SU-DHL-6 (cell line): ENCODE results near the gene EXOC6B.

ENCODE experiments used
- H2AFZ ChIP-seq: fragments of 200-600 bp; sonication (generic); 2 replicates; pipeline ENCODE4 v1.6.1; 2014; ENCODE audit warnings: low read depth, mild to moderate bottlenecking, moderate library complexity, mixed read lengths, antibody characterized with exemption, low read length; ENCODE audit not compliant: severe bottlenecking
- H3F3A ChIP-seq: fragments of 200-600 bp; shearing (Covaris generic); 2 replicates; pipeline ENCODE4 v1.6.0; 2016; ENCODE audit warnings: antibody characterized with exemption, mild to moderate bottlenecking; ENCODE audit not compliant: insufficient read depth
- H3K27ac ChIP-seq: fragments of 200-600 bp; sonication (generic); 2 replicates; pipeline ENCODE4 v1.5.1; 2016; ENCODE audit warnings: low read depth, mild to moderate bottlenecking, low read length, moderate library complexity, mixed read lengths
- H3K27me3 ChIP-seq: fragments of 200-600 bp; sonication (generic), shearing (Covaris generic); 2 replicates; pipeline ENCODE4 v1.6.0; 2014; ENCODE audit warnings: mild to moderate bottlenecking, low read length
- H3K36me3 ChIP-seq: fragments of 200-600 bp; sonication (generic); 2 replicates; pipeline ENCODE4 v1.6.1; 2014; ENCODE audit warnings: mild to moderate bottlenecking, low read length, mixed read lengths
- H3K4me2 ChIP-seq: fragments of 300-600, 200-600 bp; shearing (Covaris generic), sonication (generic); 2 replicates; pipeline ENCODE4 v1.6.0; 2014; ENCODE audit warnings: low read length, low read depth, mild to moderate bottlenecking; ENCODE audit not compliant: poor library complexity, severe bottlenecking
- H3K4me3 ChIP-seq: fragments of 200-600 bp; sonication (generic); 2 replicates; pipeline ENCODE4 v1.5.1; 2014; ENCODE audit warnings: antibody characterized with exemption, low read length, mild to moderate bottlenecking, mixed read lengths; ENCODE audit not compliant: insufficient read depth, poor library complexity, severe bottlenecking
- H3K79me2 ChIP-seq: fragments of 200-600 bp; sonication (generic); 2 replicates; pipeline ENCODE4 v1.6.1; 2014; ENCODE audit warnings: mild to moderate bottlenecking, low read length, moderate library complexity; ENCODE audit not compliant: insufficient read depth
- H3K9ac ChIP-seq: fragments of 200-600 bp; sonication (generic); 2 replicates; pipeline ENCODE4 v1.7.0; 2014; ENCODE audit warnings: mild to moderate bottlenecking, low read length
- H3K9me2 ChIP-seq: fragments of 200-600 bp; sonication (generic); replicated peaks from 2 replicates; pipeline ENCODE4 v1.6.1; 2014; ENCODE audit warnings: low read length; ENCODE audit not compliant: insufficient read depth
- H3K9me3 ChIP-seq: fragments of 200-600 bp; sonication (generic); 2 replicates; pipeline ENCODE4 v1.6.1; 2014; ENCODE audit warnings: low read length, mixed read lengths; ENCODE audit not compliant: insufficient read depth
- H4K20me1 ChIP-seq: fragments of 200-600 bp; sonication (generic); 2 replicates; pipeline ENCODE4 v1.6.1; 2014; ENCODE audit warnings: low read depth, mild to moderate bottlenecking, antibody characterized with exemption, low read length, moderate library complexity, mixed read lengths
- EZH2phosphoT487 ChIP-seq: fragments of 200-600 bp; sonication (generic), shearing (Covaris generic); conservative IDR thresholded peaks from 2 replicates; pipeline ENCODE4 v1.6.1; 2018; ENCODE audit warnings: mild to moderate bottlenecking, antibody characterized with exemption, low read length, moderate library complexity, mixed read lengths
- TF ChIP-seq, protein P1 (sequence below): fragments of 200-600 bp; sonication (generic); IDR thresholded peaks from one replicate; pipeline ENCODE4 v1.5.1; 2017; ENCODE audit warnings: antibody characterized with exemption, mild to moderate bottlenecking, low read length, moderate library complexity; ENCODE audit not compliant: insufficient read depth, poor library complexity, severe bottlenecking

The EXOC6B gene

DNA sequence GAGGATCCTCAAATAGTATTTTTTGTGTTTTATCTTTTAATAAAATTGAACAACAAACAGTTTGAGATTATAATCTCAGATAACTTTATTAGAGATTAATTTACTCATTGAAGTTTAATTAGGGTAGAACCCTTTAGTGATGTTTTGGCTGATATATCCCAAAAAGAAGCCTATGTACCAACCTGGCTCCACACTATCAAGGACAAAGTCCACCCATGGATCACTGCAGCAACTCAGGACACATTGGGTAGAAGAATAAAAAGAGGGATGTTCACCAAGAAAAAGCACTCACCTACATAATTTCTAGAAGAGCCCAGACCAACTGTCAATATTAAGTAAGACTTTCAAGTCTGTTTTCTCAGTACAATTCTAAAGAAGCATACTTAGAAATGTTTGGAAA, 112.9 kb downstream of the EXOC6B start:
- no peaks in the 10 kb centered on the region for H3K9me3 ChIP-seq
- no peaks in the 10 kb centered on the region for H3K36me3 ChIP-seq
- no peaks in the 10 kb centered on the region; the same call in 1 of the 2 replicates for H3K27me3 ChIP-seq
- no peak overlapping the region for H3K27ac ChIP-seq
- H4K20me1 ChIP-seq, result no peaks in the 10 kb centered on the region
- H3K79me2 ChIP-seq, result no peaks in the 10 kb centered on the region
- no peaks in the 10 kb centered on the region for H3K9me2 ChIP-seq
- H3K4me2 ChIP-seq, result no peak overlapping the region
- no peaks in the 10 kb centered on the region for H3F3A ChIP-seq
- no peak overlapping the region for H2AFZ ChIP-seq
- TF ChIP-seq, protein P1, sequence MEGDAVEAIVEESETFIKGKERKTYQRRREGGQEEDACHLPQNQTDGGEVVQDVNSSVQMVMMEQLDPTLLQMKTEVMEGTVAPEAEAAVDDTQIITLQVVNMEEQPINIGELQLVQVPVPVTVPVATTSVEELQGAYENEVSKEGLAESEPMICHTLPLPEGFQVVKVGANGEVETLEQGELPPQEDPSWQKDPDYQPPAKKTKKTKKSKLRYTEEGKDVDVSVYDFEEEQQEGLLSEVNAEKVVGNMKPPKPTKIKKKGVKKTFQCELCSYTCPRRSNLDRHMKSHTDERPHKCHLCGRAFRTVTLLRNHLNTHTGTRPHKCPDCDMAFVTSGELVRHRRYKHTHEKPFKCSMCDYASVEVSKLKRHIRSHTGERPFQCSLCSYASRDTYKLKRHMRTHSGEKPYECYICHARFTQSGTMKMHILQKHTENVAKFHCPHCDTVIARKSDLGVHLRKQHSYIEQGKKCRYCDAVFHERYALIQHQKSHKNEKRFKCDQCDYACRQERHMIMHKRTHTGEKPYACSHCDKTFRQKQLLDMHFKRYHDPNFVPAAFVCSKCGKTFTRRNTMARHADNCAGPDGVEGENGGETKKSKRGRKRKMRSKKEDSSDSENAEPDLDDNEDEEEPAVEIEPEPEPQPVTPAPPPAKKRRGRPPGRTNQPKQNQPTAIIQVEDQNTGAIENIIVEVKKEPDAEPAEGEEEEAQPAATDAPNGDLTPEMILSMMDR, result no peak
- no peak overlapping the region for H3K9ac ChIP-seq
- no peak overlapping the region for H3K4me3 ChIP-seq

- H4K20me1 ChIP-seq, result no peaks in the 10 kb centered on the region
- H3K9me2 ChIP-seq, result no peaks in the 10 kb centered on the region
- H3K27me3 ChIP-seq, result no peaks in the 10 kb centered on the region; the same call in 1 of the 2 replicates
- no peak overlapping the region for H2AFZ ChIP-seq
- no peak overlapping the region for H3K4me2 ChIP-seq
- no peaks in the 10 kb centered on the region for H3F3A ChIP-seq
- H3K27ac ChIP-seq, result no peak overlapping the region
- no peak overlapping the region for H3K9ac ChIP-seq
- H3K9me3 ChIP-seq, result no peaks in the 10 kb centered on the region
- H3K79me2 ChIP-seq, result no peaks in the 10 kb centered on the region
- no peak overlapping the region for H3K4me3 ChIP-seq
- H3K36me3 ChIP-seq, result no peaks in the 10 kb centered on the region
- no peak for TF ChIP-seq EZH2phosphoT487
- TF ChIP-seq, protein P1, result no peak
Observed at GRCh38 chr2:72712304-72712703, 113.5 kb downstream of the EXOC6B start.

DNA sequence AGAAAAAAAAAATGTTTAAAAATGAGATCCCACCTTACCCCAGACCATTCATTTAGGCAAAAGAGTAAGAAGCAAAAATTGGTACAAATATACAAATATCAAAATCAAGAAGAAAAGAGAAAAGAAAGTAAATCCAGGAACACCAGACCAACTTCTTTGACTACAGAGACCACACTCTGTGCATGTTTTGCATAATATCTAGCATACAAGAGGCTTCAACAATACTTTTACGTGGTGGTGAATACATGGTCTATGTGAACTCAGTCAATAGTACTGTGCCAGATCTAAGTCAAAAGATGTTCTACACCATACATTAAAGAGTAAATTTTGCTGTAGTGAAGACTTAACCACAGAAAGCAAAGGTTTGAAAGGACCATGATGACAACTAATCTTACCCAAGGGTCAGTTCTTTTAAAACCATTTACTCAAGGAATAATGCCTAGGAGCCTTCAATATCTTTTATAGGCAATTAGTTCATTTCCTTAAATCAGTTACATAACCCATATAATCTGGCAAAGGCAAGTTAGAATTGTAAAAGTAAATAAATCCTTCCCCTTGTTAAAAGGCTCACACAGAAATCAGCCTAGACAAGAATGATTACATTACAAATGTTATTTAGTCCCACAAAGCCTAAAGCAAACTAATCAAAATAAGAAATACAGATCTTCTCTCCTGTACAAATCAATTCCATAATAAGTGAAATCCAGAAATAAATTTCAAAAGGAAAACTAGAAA, 115.2 kb downstream of the EXOC6B start:
- H4K20me1 ChIP-seq, result no peaks in the 10 kb centered on the region

More for the DNA sequence above, 115.2 kb downstream of the EXOC6B start:
- H3K27me3 ChIP-seq, result no peaks in the 10 kb centered on the region; the same call in 1 of the 2 replicates
- no peak for TF ChIP-seq EZH2phosphoT487
- TF ChIP-seq, protein P1, result no peak
- H3K36me3 ChIP-seq, result no peaks in the 10 kb centered on the region
- no peak overlapping the region for H3K4me3 ChIP-seq
- H3K79me2 ChIP-seq, result no peaks in the 10 kb centered on the region
- H3K9me2 ChIP-seq, result no peaks in the 10 kb centered on the region
- H3K4me2 ChIP-seq, result no peak overlapping the region
- H3F3A ChIP-seq, result no peaks in the 10 kb centered on the region
- no peak overlapping the region for H2AFZ ChIP-seq
- no peak overlapping the region for H3K9ac ChIP-seq
- no peaks in the 10 kb centered on the region for H3K9me3 ChIP-seq
- H3K27ac ChIP-seq, result no peak overlapping the region
